Renal cortical epithelial cell (primary cell): ENCODE results near the gene MVB12B. TPM values are rescaled to one million over a fixed set of nuclear protein-coding genes. Genes with fewer than 3 reads are reported as not detected.

Experiments
- DNase-seq: peaks from one replicate; pipeline ENCODE4 v3.0.0-alpha.2; 2011; ENCODE audit warnings: low read depth
- total RNA-seq: library from RNA; depleted of rRNA; stranded (reverse); fragments of >200 nt; gene quantifications from 2 replicates; pipeline ENCODE4 v1.2.3, GENCODE V29; 2014

Gene MVB12B
- total RNA-seq, 1 donor from 2014 or later: 5.3 TPM

DNA sequence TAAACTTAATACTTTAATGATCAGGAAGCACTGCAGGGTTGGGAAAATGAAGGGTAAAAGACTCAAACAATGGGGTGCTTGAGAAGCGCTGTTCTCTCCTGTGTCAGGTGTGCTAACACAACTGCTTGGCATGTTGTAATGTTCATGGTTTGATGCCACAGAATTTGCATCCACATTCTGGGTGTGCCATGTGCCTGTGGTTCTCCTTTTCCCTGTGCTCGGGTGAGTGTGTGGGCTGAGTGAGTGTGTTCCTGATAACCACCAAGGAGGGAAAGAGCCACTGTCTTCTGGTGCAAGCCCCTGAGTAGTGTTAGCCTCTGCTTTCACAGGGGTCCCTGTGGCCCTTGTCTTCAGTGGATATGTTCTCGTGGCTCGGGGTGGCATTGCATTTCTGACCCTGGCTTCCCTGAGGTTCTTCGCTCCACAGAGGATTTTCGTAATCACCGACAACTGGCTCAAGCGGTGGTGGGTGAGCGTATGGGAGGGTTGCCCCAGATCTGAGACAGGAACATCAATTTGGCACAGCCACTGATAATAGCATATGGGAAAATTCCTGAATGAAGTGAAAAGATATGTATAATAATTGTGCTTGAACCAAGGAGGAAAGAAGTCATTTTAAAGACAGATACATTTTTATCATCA lies 102.0 kb downstream of the MVB12B start:
- no peak for DNase-seq

GRCh38 chr9:126429190-126429589 lies 102.6 kb downstream of the MVB12B start:
- no peak for DNase-seq

GRCh38 chr9:126430124-126430523 lies 103.5 kb downstream of the MVB12B start:
- DNase-seq: no peak

GRCh38 chr9:126431077-126431742 lies 104.6 kb downstream of the MVB12B start:
- no peak for DNase-seq

DNA sequence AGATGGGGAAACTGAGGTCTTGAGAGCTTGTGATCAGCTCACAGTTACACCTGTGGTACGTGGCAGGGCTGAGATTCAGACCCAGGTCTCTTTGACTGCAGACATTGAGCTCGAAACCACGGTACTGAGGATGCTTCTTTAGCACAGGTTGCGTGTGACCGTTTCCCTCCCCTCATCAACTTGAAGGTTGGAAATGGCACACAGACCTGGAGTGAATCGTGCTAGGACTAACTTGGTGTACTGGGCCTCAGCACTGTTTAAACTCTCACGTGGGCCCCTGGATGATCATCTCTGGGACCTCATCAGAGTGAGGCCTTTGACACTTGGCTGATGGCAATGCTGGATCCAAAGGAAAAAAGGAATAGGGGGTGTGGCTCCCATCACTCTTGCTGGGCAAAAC lies 106.0 kb downstream of the MVB12B start:
- DNase-seq: no peak

- DNase-seq: no peak
These were observed 108.5 kb downstream of the MVB12B start for GRCh38 chr9:126435105-126435504.

DNA sequence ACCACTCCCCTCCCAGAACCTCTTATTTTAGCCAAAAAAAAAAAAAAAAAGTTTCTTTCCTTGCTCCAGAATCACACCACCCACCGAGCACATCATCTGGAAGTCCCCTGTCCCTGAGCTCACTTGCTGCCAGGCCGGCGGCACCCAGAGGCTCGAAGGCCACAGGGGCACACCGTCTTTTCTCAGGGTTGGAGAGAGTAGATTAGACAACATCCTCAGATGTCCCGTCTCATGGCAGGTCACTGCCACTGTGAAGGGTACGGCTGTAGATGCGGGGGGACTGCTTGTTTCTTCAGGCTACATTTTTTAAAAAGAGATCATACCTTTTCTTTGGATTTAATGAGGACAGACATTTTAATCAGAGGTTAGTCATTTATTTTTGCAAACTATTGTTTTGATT lies 109.0 kb downstream of the MVB12B start:
- no peak for DNase-seq

DNA sequence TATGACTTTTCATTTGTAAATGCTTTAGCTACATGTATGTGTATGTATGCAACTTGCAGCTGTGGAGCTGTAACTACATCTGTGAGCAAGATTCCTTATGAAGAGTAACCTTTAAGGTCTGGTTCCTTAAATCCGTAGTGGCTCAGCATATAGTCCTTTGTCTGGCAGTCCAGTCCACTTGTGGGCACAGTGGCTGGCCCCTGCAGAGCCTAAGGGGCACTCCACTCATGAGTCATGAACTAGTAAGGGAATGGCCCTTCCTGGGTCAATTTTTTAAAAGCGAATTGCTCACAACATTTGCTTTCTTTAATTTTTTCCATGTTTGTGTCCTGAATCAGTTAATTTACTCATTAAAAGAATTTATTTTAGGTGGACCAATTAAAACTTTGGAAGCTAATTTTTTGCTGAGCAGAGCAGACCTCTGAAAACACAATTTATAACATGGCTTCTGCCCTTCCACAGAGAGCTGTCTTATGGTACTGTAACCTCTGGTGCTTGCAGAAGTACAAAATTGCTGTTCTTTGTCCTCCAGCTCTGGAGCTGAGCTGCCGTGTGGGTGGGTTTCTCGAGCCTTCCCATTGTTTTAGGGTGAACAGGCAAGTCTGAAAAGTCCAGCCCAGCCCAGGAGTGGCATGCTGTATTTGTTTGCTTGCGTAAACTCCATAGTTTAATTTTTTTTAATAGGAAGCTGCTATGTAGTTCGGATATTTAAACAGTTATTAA lies 110.1 kb downstream of the MVB12B start:
- peak; percentile 29 for DNase-seq

DNA sequence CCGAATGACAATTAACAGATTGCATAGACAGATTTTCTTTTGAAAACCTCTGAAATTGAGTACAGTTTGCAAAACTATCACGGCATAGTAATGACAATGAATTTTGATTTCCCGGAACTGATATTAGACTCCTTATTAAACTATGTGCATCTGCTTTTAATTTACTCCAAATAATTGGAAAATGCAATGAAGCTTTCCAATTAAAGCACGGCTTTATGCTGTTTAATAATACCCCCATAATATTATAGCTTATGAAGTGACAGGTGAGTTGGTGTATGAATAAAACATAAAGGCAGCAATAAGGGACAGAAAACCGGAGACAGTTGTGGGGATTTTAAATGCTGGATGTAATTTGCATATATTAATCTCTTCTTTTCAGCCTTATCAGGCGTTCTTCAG lies 110.6 kb downstream of the MVB12B start:
- no peak for DNase-seq

DNA sequence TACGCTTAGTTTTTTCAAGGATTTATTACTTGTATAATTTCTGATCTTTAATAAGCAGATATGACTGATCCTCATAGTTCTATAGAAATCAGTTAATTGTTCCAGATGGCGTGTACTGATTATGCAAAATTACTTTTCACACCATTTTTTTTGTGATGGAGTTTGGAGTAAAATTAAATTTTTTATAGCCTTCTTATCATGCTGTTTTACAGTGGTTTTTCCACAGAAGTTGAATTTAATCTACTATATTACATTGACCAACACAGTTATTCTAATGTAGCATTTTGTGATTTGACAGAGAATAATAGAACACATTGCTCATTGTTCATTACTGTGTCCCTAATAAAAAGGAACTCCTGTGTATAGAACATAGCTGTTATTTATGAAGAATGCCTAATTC lies 111.1 kb downstream of the MVB12B start:
- no peak for DNase-seq

DNA sequence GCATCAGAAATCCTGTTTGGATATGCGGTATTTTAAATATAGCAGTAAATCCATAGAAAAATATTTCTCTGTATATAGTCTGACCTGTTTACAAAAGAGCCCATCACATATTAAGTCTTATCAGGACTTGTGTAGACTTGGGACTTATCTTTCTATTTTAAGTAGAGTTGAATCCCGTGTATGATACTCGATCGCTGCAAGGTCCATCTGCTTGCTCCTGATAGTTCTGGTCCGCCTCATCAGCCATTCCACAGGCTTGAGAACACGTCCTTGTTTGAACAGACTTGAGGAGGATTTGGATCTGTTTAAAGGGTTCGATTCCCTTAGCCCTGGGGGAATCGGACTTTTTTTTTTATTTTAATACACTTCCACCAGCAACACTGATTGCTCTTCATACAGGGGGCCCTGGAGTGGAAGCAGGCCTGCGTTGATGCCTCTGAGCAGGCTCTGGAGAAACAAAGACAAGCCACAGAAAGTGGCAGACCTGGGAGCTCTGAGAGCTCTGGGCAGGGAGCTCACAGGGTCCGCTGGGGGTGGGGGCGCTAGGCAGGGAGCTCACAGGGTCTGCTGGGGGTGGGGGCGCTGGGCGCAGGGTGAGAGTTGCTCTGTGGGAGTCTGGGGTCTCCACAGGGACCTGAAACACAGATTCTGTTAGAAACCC lies 112.2 kb downstream of the MVB12B start:
- no peak for DNase-seq

GRCh38 chr9:126439402-126439765 lies 112.8 kb downstream of the MVB12B start:
- DNase-seq: peak; percentile 47

- DNase-seq: no peak
These were observed 113.4 kb downstream of the MVB12B start for GRCh38 chr9:126439883-126440653.

- DNase-seq: no peak
These were observed 114.3 kb downstream of the MVB12B start for GRCh38 chr9:126440940-126441339.

DNA sequence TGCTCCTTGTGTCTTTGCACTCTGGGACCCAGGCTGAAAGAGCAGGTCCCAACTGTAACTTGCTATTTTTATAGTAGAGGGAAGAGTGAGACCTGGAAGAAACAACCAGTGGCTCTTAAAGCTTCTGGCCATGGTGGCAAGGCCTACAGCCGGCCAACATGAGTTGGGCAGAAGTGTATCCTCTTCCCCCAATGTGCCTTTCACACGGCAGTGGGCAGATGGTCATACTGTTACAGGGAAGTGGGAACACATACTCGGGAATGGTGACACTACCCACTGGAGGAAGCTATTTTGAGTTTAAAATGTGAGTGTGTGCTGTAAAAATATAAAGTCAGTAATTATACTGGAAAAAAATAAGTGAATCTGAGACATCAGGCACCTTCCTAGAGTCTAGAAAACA lies 116.0 kb downstream of the MVB12B start:
- DNase-seq: no peak

DNA sequence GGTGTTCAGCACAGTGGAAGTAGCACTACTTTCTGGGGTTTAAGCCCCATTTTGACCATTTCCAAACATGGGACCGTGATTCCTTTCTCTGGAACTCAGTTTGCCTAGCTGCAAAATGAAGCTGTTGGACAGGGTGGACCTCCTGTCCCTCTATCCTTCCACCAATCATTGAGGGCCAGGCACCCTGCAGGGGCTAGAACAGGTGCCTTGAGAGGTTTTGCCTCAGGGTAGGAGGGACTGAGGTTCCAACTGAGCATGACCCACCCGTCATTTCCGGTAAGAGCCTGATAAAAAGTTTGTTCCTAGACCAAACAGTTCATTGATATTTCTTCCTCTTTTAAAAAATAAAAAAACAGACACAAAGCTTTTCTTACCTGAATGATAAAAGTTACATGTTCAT lies 116.5 kb downstream of the MVB12B start:
- no peak for DNase-seq

GRCh38 chr9:126448136-126448535 lies 121.5 kb downstream of the MVB12B start:
- DNase-seq: no peak

DNA sequence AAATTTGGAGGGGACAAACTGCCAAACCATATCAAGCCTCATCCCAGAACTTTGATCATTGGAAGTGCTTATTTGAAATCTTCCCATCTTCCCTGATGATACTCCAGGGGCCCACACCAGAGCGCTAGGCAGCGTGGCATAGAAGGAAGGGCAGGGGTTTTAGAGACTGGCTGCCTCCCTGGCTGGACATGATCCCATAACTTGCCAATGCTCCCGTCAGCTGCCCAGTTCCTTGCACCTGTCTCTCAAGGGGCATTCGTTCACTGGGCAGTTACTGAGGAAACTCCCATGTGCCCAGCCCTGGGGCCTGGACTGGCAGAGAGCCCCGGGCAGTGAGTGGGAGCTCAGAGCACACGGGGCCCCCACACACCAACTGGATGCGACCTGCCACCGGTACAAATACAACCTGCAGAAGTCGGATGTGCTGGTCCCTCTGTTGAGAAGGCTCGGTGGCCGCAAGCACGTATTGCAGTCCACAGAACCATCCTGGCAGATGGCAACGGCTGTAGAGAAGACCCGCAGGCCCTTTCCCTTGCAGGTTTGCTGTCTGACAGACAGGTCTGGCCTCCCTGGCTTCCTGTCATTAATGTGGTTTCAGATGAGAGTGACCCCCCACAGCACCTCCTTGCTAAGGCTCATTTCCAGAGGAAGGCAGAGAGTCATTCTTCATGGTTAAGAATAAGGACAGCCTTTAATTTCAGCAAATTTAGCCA lies 122.4 kb downstream of the MVB12B start:
- DNase-seq: no peak

- DNase-seq: no peak
These were observed 123.4 kb downstream of the MVB12B start for GRCh38 chr9:126449725-126450667.

DNA sequence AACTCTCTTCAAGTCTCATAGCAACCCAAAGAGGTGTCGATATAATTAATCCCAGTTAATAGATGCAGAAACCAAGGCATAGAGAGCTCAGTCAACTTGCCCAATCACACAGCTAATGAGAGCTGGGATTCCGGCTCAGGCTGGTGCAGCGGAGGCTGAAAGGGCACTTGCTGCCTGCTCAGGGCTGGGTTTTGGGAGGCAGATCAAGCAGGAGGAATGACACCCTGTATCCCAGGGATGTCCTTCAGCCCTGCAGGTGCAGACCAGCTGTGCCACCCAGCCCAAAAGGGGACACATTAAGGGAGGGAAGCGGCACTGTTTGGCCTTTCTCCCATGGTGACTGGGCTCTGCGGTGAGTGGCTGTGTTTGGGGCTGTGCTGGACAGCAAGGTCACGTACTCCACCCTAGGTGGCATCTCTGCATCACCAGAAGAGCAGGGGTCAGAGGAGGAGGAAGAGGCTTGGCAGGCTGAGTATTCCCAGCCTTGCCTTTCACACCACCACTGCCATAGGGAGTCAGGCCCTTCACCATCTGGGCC lies 124.1 kb downstream of the MVB12B start:
- no peak for DNase-seq
